ENCODE data around the gene IGF1R. TPM values are rescaled to one million over a fixed set of nuclear protein-coding genes. Genes with fewer than 3 reads are reported as not detected.

IGF1R gene
- polyA plus RNA-seq, 1 experiment, result 21.6 TPM

DNA sequence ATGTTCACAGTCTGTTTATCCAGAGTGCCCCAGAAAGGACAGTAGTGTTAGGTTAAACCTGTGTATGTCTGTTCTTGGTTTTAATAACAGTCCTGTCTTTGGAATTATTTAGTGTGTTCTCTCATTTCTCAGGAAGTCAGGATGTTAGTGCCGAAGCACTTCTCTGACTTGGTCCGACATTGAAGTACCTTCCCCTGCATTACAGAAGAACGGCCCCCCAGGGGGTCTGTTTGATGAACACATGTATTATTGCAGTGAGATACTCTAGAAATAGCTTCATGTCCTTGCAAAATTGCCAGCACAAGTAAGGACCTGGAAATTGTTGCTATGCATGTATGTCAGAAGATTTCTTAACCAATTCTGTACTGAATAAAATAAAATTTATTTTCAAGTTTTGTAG is 110.9 kb downstream of the IGF1R start:
- no peak for DNase-seq (ENCODE audit: low read depth, low spot score)
- Histone ChIP-seq H3K9me3 (ENCODE audit: control insufficient read depth, insufficient read depth, low read length) (no peaks in the 10 kb centered on the region), H3K4me3 (ENCODE audit: low read depth, low read length) (no peak overlapping the region), H3K27ac (ENCODE audit: low read depth, low read length) (no peak overlapping the region), H3K27me3 (ENCODE audit: control insufficient read depth, insufficient read depth, low read length) (no peaks in the 10 kb centered on the region)
- TF ChIP-seq, protein P1, sequence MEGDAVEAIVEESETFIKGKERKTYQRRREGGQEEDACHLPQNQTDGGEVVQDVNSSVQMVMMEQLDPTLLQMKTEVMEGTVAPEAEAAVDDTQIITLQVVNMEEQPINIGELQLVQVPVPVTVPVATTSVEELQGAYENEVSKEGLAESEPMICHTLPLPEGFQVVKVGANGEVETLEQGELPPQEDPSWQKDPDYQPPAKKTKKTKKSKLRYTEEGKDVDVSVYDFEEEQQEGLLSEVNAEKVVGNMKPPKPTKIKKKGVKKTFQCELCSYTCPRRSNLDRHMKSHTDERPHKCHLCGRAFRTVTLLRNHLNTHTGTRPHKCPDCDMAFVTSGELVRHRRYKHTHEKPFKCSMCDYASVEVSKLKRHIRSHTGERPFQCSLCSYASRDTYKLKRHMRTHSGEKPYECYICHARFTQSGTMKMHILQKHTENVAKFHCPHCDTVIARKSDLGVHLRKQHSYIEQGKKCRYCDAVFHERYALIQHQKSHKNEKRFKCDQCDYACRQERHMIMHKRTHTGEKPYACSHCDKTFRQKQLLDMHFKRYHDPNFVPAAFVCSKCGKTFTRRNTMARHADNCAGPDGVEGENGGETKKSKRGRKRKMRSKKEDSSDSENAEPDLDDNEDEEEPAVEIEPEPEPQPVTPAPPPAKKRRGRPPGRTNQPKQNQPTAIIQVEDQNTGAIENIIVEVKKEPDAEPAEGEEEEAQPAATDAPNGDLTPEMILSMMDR (IDR thresholded peaks at IDR 0.05; ENCODE audit: low read depth, low read length), result no peak
- CTCF ChIA-PET, result interaction anchor here (0.7 kb wide), 1 partner anchor 21 kb away, joined by 3 read pairs; no protein-coding TSS in a partner anchor
- POLR2A ChIA-PET, result no interaction called here

DNA sequence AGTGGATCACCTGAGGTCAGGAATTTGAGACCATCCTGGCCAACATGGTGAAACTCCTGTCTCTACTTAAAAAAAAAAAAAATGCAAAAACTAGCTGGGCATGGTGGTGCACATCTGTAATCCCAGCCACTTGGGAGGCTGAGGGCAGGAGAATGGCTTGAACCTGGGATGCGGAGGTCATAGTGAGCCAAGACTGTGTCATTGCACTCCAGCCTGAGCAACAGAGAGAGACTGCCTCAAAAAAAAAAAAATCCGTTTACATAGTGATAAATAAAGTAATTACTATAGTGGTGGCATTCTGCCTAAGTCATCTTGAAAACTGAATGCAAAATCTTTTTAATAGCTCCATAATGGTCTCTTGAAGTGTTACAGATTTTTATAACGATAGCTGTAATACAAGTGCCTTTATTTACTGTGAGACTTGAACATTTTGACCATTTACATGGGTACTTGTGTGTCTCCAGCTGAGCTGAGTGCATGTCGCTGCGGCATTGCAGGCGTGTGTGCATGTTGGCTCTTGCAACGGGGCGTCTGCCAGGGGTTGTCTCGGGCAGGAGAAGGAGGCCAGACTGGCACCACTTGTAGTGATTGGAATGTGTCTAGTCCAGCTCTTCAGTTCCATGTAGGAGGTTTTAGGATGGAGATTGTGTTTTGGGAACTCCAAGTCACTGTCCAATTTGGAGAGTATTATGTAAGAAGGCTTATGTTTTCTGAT is 111.9 kb downstream of the IGF1R start:
- no peaks in the 10 kb centered on the region for H3K27me3 ChIP-seq (ENCODE audit: control insufficient read depth, insufficient read depth, low read length)
- TF ChIP-seq, protein P1 (IDR thresholded peaks at IDR 0.05; ENCODE audit: low read depth, low read length), result no peak
- DNase-seq (ENCODE audit: low read depth, low spot score), result no peak
- H3K9me3 ChIP-seq (ENCODE audit: control insufficient read depth, insufficient read depth, low read length), result no peaks in the 10 kb centered on the region
- ChIA-PET CTCF (interaction anchor here (0.5 to 1.4 kb wide), 3 partner anchors 20 to 247 kb away, joined by 3 to 4 read pairs (median 3); no protein-coding TSS in a partner anchor), POLR2A (interaction anchor here (0.7 kb wide), 1 partner anchor 31 kb away, joined by 3 read pairs; no protein-coding TSS in a partner anchor)
- no peak overlapping the region for H3K4me3 ChIP-seq (ENCODE audit: low read depth, low read length)
- H3K27ac ChIP-seq (ENCODE audit: low read depth, low read length), result no peak overlapping the region

DNA sequence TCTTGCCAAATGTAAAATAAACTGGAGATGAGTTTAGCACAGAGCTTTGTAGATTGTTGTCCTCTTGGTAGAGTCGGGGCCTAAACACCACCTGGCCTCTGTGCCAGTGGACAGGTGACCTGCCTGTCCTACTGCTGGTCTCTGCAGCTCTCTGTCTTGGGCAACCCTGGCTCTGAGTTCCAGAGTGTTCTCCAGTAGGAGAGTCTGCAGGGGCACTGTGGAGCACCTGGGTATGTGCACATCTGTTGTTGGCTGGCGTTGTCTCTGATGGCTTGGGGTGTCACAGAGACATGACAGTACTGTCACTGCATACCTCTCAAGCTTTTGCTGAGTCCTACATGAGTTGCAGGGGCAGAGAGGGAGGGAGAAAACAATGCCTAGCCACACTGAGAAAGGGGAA is 112.6 kb downstream of the IGF1R start:
- TF ChIP-seq, protein P1 (IDR thresholded peaks at IDR 0.05; ENCODE audit: low read depth, low read length), result no peak
- CTCF ChIA-PET, result interaction anchor here (0.5 to 1.4 kb wide), 5 partner anchors 18 to 266 kb away, joined by 3 to 7 read pairs (median 4); no protein-coding TSS in a partner anchor
- H3K9me3 ChIP-seq (ENCODE audit: control insufficient read depth, insufficient read depth, low read length), result no peaks in the 10 kb centered on the region
- H3K4me3 ChIP-seq (ENCODE audit: low read depth, low read length), result no peak overlapping the region
- H3K27ac ChIP-seq (ENCODE audit: low read depth, low read length), result no peak overlapping the region
- H3K27me3 ChIP-seq (ENCODE audit: control insufficient read depth, insufficient read depth, low read length), result no peaks in the 10 kb centered on the region
- DNase-seq (ENCODE audit: low read depth, low spot score), result no peak
- POLR2A ChIA-PET, result no interaction called here

DNA sequence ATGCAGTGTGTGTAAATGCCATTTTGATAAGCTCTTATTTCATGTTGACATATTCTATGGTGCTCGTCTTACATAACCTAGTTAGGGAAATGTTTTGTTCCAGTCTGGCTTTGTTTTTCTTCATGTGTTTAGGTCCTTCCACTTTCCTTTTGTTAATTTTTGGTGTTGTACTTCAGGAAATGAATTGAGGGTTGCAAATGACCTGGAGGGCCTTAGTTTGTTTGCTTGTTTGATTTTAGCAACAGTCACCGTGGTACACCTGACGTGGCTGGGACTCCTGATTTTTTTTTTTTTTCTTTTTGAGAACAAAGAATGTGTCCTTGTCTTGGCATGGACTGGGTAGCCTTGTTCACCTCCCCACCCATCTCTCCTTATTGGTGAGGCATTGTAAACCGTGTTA is 114.8 kb downstream of the IGF1R start:
- no peaks in the 10 kb centered on the region for H3K27me3 ChIP-seq (ENCODE audit: control insufficient read depth, insufficient read depth, low read length)
- POLR2A ChIA-PET, result no interaction called here
- no peaks in the 10 kb centered on the region for H3K9me3 ChIP-seq (ENCODE audit: control insufficient read depth, insufficient read depth, low read length)
- H3K27ac ChIP-seq (ENCODE audit: low read depth, low read length), result no peak overlapping the region
- no peak for DNase-seq (ENCODE audit: low read depth, low spot score)
- TF ChIP-seq, protein P1 (IDR thresholded peaks at IDR 0.05; ENCODE audit: low read depth, low read length), result no peak
- H3K4me3 ChIP-seq (ENCODE audit: low read depth, low read length), result no peak overlapping the region
- CTCF ChIA-PET, result interaction anchor here (0.6 to 2.0 kb wide), 3 partner anchors 16 to 88 kb away, joined by 3 to 9 read pairs (median 3); no protein-coding TSS in a partner anchor

DNA sequence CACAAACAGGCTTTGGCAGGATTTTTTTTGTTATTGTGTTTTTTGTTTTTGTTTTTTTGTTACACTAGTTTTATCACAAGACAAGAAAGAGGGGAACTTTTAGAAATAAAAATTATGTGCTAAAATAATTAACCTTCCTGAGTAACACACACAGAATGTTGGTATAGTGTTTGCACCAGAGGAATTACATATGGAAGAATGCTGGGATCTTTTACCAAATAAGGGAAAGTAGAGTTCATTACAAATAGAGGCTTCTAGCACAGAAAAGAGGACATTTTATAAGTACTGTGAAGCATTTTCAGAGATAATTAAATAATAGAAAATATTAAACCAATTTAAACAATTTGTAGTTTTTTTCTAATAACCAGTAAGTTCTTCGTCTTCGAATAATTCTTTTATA is 116.0 kb downstream of the IGF1R start:
- ChIA-PET CTCF (interaction anchor here (1.5 to 2.0 kb wide), 2 partner anchors 15 to 87 kb away, joined by 3 to 9 read pairs; no protein-coding TSS in a partner anchor), POLR2A (no interaction called here)
- TF ChIP-seq, protein P1 (IDR thresholded peaks at IDR 0.05; ENCODE audit: low read depth, low read length), result no peak

More for the DNA sequence above, 116.0 kb downstream of the IGF1R start:
- H3K9me3 ChIP-seq (ENCODE audit: control insufficient read depth, insufficient read depth, low read length), result no peaks in the 10 kb centered on the region
- H3K27me3 ChIP-seq (ENCODE audit: control insufficient read depth, insufficient read depth, low read length), result no peaks in the 10 kb centered on the region
- H3K4me3 ChIP-seq (ENCODE audit: low read depth, low read length), result no peak overlapping the region
- no peak overlapping the region for H3K27ac ChIP-seq (ENCODE audit: low read depth, low read length)
- no peak for DNase-seq (ENCODE audit: low read depth, low spot score)

Measured in AG04450 (cell line).